Duodenal mucosa (tissue), 2 donors: ENCODE results near the gene DHX36.

Experiments used
- H3K27ac ChIP-seq: one replicate; pipeline ENCODE4 v1.7.0; 2013; ENCODE audit warnings: low read depth, low read length
- H3K27me3 ChIP-seq, 2 donors: one replicate each; pipeline ENCODE4 v1.7.0; 2013; ENCODE audit warnings: low read length in 2 of 2, control low read depth in 1 of 2; ENCODE audit not compliant: insufficient read depth in 2 of 2, control insufficient read depth in 1 of 2
- H3K36me3 ChIP-seq, 2 donors: one replicate each; pipeline ENCODE4 v1.7.0; 2013; ENCODE audit warnings: low read length in 2 of 2, control low read depth in 1 of 2; ENCODE audit not compliant: insufficient read depth in 2 of 2, control insufficient read depth in 1 of 2
- H3K4me1 ChIP-seq, 2 donors: one replicate each; pipeline ENCODE4 v1.7.0; 2013; ENCODE audit warnings: low read length in 2 of 2, control low read depth in 1 of 2; ENCODE audit not compliant: insufficient read depth in 2 of 2, control insufficient read depth in 1 of 2
- H3K4me3 ChIP-seq, 2 donors: one replicate each; pipeline ENCODE4 v1.7.0; 2013; ENCODE audit warnings: low read length in 2 of 2, low read depth in 1 of 2
- H3K9ac ChIP-seq, 2 donors: one replicate each; pipeline ENCODE4 v1.7.0; 2013; ENCODE audit warnings: low read length in 2 of 2, low read depth in 1 of 2
- H3K9me3 ChIP-seq, 2 donors: one replicate each; pipeline ENCODE4 v1.7.0; 2013; ENCODE audit warnings: low read length in 2 of 2, control low read depth in 1 of 2; ENCODE audit not compliant: control insufficient read depth in 1 of 2

The DHX36 gene

GRCh38 chr3:154228561-154229216, 95.6 kb downstream of the DHX36 start:
- H3K27me3 ChIP-seq, result no peaks in the 10 kb centered on the region
- H3K9ac ChIP-seq, result no peak overlapping the region
- H3K36me3 ChIP-seq, result peaks cover 0 to 10% of the 10 kb centered on the region in 2 donors
- H3K4me3 ChIP-seq, result no peak overlapping the region
- no peak overlapping the region for H3K27ac ChIP-seq
- H3K4me1 ChIP-seq, result peaks cover 0 to 14% of the 10 kb centered on the region in 2 donors
- no peaks in the 10 kb centered on the region for H3K9me3 ChIP-seq

GRCh38 chr3:154227531-154227930, 96.8 kb downstream of the DHX36 start:
- Histone ChIP-seq H3K27ac (no peak overlapping the region), H3K9ac (no peak overlapping the region), H3K36me3 (peaks cover 0 to 10% of the 10 kb centered on the region in 2 donors), H3K9me3 (no peaks in the 10 kb centered on the region), H3K27me3 (no peaks in the 10 kb centered on the region), H3K4me3 (no peak overlapping the region), H3K4me1 (peaks cover 0 to 14% of the 10 kb centered on the region in 2 donors)

GRCh38 chr3:154225536-154225935, 98.8 kb downstream of the DHX36 start:
- peaks cover 0 to 16% of the 10 kb centered on the region in 2 donors for H3K4me1 ChIP-seq
- no peak overlapping the region for H3K9ac ChIP-seq
- no peaks in the 10 kb centered on the region for H3K27me3 ChIP-seq
- no peak overlapping the region for H3K27ac ChIP-seq
- no peak overlapping the region for H3K4me3 ChIP-seq
- no peaks in the 10 kb centered on the region for H3K9me3 ChIP-seq
- peaks cover 0 to 4% of the 10 kb centered on the region in 2 donors for H3K36me3 ChIP-seq

GRCh38 chr3:154224866-154225265, 99.4 kb downstream of the DHX36 start:
- Histone ChIP-seq H3K9me3 (no peaks in the 10 kb centered on the region), H3K4me1 (peaks cover 0 to 16% of the 10 kb centered on the region in 2 donors), H3K9ac (no peak overlapping the region), H3K4me3 (no peak overlapping the region), H3K27ac (no peak overlapping the region), H3K27me3 (no peaks in the 10 kb centered on the region), H3K36me3 (peaks cover 0 to 4% of the 10 kb centered on the region in 2 donors)

GRCh38 chr3:154224366-154224765, 99.9 kb downstream of the DHX36 start:
- Histone ChIP-seq H3K4me3 (no peak overlapping the region), H3K27ac (no peak overlapping the region), H3K4me1 (peaks cover 0 to 16% of the 10 kb centered on the region in 2 donors), H3K27me3 (no peaks in the 10 kb centered on the region), H3K9me3 (no peaks in the 10 kb centered on the region), H3K9ac (no peak overlapping the region), H3K36me3 (peaks cover 0 to 2% of the 10 kb centered on the region in 2 donors)

- H3K27me3 ChIP-seq, result no peaks in the 10 kb centered on the region
- no peak overlapping the region for H3K27ac ChIP-seq
- H3K4me3 ChIP-seq, result no peak overlapping the region
- H3K36me3 ChIP-seq, result peaks cover 0 to 4% of the 10 kb centered on the region in 2 donors
- no peaks in the 10 kb centered on the region for H3K9me3 ChIP-seq
- H3K4me1 ChIP-seq, result peaks cover 0 to 16% of the 10 kb centered on the region in 2 donors
- H3K9ac ChIP-seq, result no peak overlapping the region
Measured at GRCh38 chr3:154223519-154223918, 100.8 kb downstream of the DHX36 start.
